GM19395 (cell line): Measurements from ENCODE around the gene DOK3.

ENCODE experiments used
- ATAC-seq: cut with Tn5 transposase; IDR thresholded peaks from one replicate; pipeline ENCODE4 v1.9.1; 2021; ENCODE audit warnings: mild to moderate bottlenecking, moderate library complexity; ENCODE audit not compliant: unreplicated experiment

The DOK3 gene

GRCh38 chr5:177469750-177470525 is 39.7 kb downstream of the DOK3 start:
- ATAC-seq = no peak

GRCh38 chr5:177468685-177469628 is 40.7 kb downstream of the DOK3 start:
- no peak for ATAC-seq

- ATAC-seq = no peak
Observed at GRCh38 chr5:177468329-177468684, 41.3 kb downstream of the DOK3 start.

GRCh38 chr5:177467436-177467835 is 42.2 kb downstream of the DOK3 start:
- ATAC-seq = no peak

- ATAC-seq = no peak
Observed at GRCh38 chr5:177466861-177467260, 42.8 kb downstream of the DOK3 start.

GRCh38 chr5:177465044-177465443 is 44.6 kb downstream of the DOK3 start:
- no peak for ATAC-seq

- ATAC-seq = no peak
Observed at GRCh38 chr5:177462021-177462670, 47.5 kb downstream of the DOK3 start.

GRCh38 chr5:177459819-177460628 is 49.6 kb downstream of the DOK3 start:
- no peak for ATAC-seq

GRCh38 chr5:177459357-177459756 is 50.3 kb downstream of the DOK3 start:
- no peak for ATAC-seq

GRCh38 chr5:177458912-177459350 is 50.7 kb downstream of the DOK3 start:
- ATAC-seq = no peak

- ATAC-seq = no peak
Observed at GRCh38 chr5:177457852-177458681, 51.6 kb downstream of the DOK3 start.

- peak; percentile 49 for ATAC-seq
Observed at GRCh38 chr5:177456976-177457851, 52.4 kb downstream of the DOK3 start.

- no peak for ATAC-seq
Observed at GRCh38 chr5:177456591-177456964, 53.0 kb downstream of the DOK3 start.

GRCh38 chr5:177455661-177456590 is 53.7 kb downstream of the DOK3 start:
- peak; percentile 21 for ATAC-seq

GRCh38 chr5:177455036-177455660 is 54.5 kb downstream of the DOK3 start:
- ATAC-seq = peak; percentile 63

GRCh38 chr5:177454397-177455035 is 55.1 kb downstream of the DOK3 start:
- ATAC-seq = peak; percentile 37
